MM.1S (cell line): ENCODE measurements around the gene NPR3.

Source experiments
- CTCF ChIP-seq: fragments of 300-600 bp; sonication (generic); IDR thresholded peaks from 2 replicates; pipeline ENCODE4 v1.5.1; 2016; ENCODE audit warnings: antibody characterized with exemption, low read length, mixed read lengths
- EZH2 ChIP-seq: fragments of 300-600 bp; sonication (generic); optimal IDR thresholded peaks from 2 replicates; pipeline ENCODE3; 2017; ENCODE audit warnings: low read depth, mild to moderate bottlenecking, antibody characterized with exemption, low read length, mixed read lengths
- EZH2phosphoT487 ChIP-seq: fragments of 300-600 bp; sonication (generic); IDR thresholded peaks from 2 replicates; pipeline ENCODE4 v1.6.1; 2018; ENCODE audit warnings: antibody characterized with exemption, low read length

DNA sequence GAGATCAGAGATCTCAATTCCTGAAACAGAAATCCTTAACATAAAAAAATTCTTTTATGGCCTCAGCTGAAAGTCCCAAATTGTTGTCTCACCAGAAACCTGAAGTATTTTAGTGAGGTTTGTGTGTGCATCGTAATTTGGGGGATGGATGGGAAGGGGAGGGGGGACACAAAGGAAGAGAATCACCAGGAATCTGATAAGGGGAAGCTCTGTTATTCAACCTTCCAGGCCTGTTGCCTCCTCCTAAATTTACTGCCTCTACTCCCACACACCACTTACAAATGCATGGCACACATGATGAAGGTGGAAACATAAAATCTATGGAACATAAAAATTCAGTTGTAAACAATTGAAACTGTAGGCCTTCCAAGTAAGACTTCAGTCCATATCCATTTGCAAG is 97.7 kb downstream of the NPR3 start:
- no peak for TF ChIP-seq CTCF
- no peak for TF ChIP-seq EZH2
- TF ChIP-seq EZH2phosphoT487 = no peak
